Hepatocyte (in vitro differentiated cells): ENCODE results near the gene COPE. TPM values are rescaled to one million over a fixed set of nuclear protein-coding genes. Genes with fewer than 3 reads are reported as not detected.
A peak's percentile ranks its signal among the peaks of the same experiment; 100 is the strongest.

Experiments used
- DNase-seq: peaks from one replicate; pipeline ENCODE4 v3.0.0-alpha.2; 2016; ENCODE audit warnings: low spot score
- H2AFZ ChIP-seq: fragments of 200-600 bp; sonication (generic); 2 replicates; pipeline ENCODE4 v1.6.0; 2016; ENCODE audit warnings: antibody characterized with exemption, mild to moderate bottlenecking
- H3K27ac ChIP-seq: fragments of 200-600 bp; sonication (generic); 2 replicates; pipeline ENCODE4 v1.5.1; 2016; ENCODE audit warnings: mild to moderate bottlenecking
- H3K27me3 ChIP-seq: fragments of 200-600 bp; sonication (generic); 2 replicates; pipeline ENCODE4 v1.6.1; 2016
- H3K36me3 ChIP-seq: fragments of 200-600 bp; sonication (generic); replicated peaks from 2 replicates; pipeline ENCODE4 v1.5.1; 2016; ENCODE audit warnings: low read depth; ENCODE audit not compliant: insufficient read depth
- H3K4me1 ChIP-seq: fragments of 200-600 bp; sonication (generic); 2 replicates; pipeline ENCODE4 v1.5.1; 2016; ENCODE audit warnings: mild to moderate bottlenecking, moderate library complexity; ENCODE audit not compliant: insufficient read depth
- H3K4me2 ChIP-seq: fragments of 200-600 bp; sonication (generic); 2 replicates; pipeline ENCODE4 v1.6.0; 2016
- H3K4me3 ChIP-seq: fragments of 200-600 bp; sonication (generic); 2 replicates; pipeline ENCODE4 v1.5.1; 2016; ENCODE audit warnings: mild to moderate bottlenecking
- H3K79me2 ChIP-seq: fragments of 200-600 bp; sonication (generic); 2 replicates; pipeline ENCODE4 v1.6.0; 2017; ENCODE audit warnings: mild to moderate bottlenecking
- H3K9me2 ChIP-seq: fragments of 200-600 bp; sonication (generic); replicated peaks from 2 replicates; pipeline ENCODE4 v1.6.0; 2017; ENCODE audit warnings: mild to moderate bottlenecking; ENCODE audit not compliant: insufficient read depth
- H3K9me3 ChIP-seq: fragments of 200-600 bp; sonication (generic); 2 replicates; pipeline ENCODE4 v1.5.1; 2016; ENCODE audit warnings: low read depth, mild to moderate bottlenecking
- H4K20me1 ChIP-seq: fragments of 200-600 bp; sonication (generic); 2 replicates; pipeline ENCODE4 v1.6.0; 2016; ENCODE audit warnings: mild to moderate bottlenecking; ENCODE audit not compliant: insufficient read depth, poor library complexity, severe bottlenecking
- EZH2 ChIP-seq: fragments of 200-600 bp; sonication (generic); IDR thresholded peaks from 2 replicates; pipeline ENCODE4 v1.6.1; 2016; ENCODE audit warnings: antibody characterized with exemption, mild to moderate bottlenecking, borderline replicate concordance
- EZH2phosphoT487 ChIP-seq: fragments of 200-600 bp; sonication (generic); IDR thresholded peaks from one replicate; pipeline ENCODE4 v1.6.1; 2018; ENCODE audit warnings: antibody characterized with exemption, mild to moderate bottlenecking, low read depth, moderate library complexity; ENCODE audit not compliant: unreplicated experiment, severe bottlenecking
- WGBS: methylation state at CpG from one replicate; pipeline ENCODE4 v1.1.6; 2016; ENCODE audit warnings: low lambda C conversion rate; ENCODE audit errors: missing lambda C conversion rate; 5-methylcytosine and 5-hydroxymethylcytosine counted together
- polyA plus RNA-seq: library from polyadenylated mRNA; unstranded; fragments of >200 nt; fragmentation: Nextera tagmentation; extraction: Ambion mirVana; gene quantifications from 2 replicates; pipeline ENCODE4 v1.2.1, GENCODE V29; 2016
- total RNA-seq: library from RNA; depleted of rRNA; stranded (reverse); fragments of >200 nt; gene quantifications from 2 replicates; pipeline ENCODE4 v1.2.3, GENCODE V29; 2014
- TF ChIP-seq, protein P1 (sequence below): fragments of 200-600 bp; sonication (generic); IDR thresholded peaks from 2 replicates; pipeline ENCODE4 v1.5.1; 2016; ENCODE audit warnings: antibody characterized with exemption, mild to moderate bottlenecking; ENCODE audit not compliant: poor library complexity

Gene COPE
- total and polyA plus RNA-seq, 2 experiments from 2014 or later, result 228 to 397 TPM

DNA sequence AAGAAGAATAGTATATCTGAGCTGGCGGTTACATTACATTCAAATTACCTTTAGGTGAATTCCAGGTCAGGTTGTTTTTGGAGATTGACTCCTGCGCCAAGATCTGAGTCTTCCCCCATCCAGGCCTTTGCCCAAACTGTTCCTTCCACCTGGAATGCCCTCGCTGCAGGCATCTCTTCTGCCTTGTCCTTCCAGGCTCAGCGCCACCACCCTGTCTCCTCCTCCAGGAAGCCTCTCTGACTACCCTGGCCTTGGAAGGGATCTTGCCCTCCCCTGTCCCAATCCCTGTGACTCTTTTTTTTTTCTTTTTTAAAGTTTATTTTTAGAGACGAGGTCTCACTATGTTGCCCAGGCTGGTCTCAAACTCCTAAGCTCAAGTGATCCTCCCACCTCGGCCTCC is 23.5 kb upstream of the COPE start:
- H3K79me2 ChIP-seq, result peaks cover 17% of the 10 kb centered on the region
- no peak overlapping the region for H2AFZ ChIP-seq
- no peak overlapping the region for H3K4me3 ChIP-seq
- peaks cover 8% of the 10 kb centered on the region for H4K20me1 ChIP-seq
- TF ChIP-seq EZH2 (no peak), EZH2phosphoT487 (no peak)
- TF ChIP-seq, protein P1, sequence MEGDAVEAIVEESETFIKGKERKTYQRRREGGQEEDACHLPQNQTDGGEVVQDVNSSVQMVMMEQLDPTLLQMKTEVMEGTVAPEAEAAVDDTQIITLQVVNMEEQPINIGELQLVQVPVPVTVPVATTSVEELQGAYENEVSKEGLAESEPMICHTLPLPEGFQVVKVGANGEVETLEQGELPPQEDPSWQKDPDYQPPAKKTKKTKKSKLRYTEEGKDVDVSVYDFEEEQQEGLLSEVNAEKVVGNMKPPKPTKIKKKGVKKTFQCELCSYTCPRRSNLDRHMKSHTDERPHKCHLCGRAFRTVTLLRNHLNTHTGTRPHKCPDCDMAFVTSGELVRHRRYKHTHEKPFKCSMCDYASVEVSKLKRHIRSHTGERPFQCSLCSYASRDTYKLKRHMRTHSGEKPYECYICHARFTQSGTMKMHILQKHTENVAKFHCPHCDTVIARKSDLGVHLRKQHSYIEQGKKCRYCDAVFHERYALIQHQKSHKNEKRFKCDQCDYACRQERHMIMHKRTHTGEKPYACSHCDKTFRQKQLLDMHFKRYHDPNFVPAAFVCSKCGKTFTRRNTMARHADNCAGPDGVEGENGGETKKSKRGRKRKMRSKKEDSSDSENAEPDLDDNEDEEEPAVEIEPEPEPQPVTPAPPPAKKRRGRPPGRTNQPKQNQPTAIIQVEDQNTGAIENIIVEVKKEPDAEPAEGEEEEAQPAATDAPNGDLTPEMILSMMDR, result no peak
- H3K9me3 ChIP-seq, result no peaks in the 10 kb centered on the region
- H3K9me2 ChIP-seq, result no peaks in the 10 kb centered on the region
- no peak overlapping the region for H3K27ac ChIP-seq
- H3K4me2 ChIP-seq, result no peak overlapping the region
- WGBS, result 93% methylated on average over 6 of the region's 6 CpGs
- no peaks in the 10 kb centered on the region for H3K36me3 ChIP-seq
- DNase-seq, result no peak
- H3K4me1 ChIP-seq, result peaks cover 7% of the 10 kb centered on the region
- H3K27me3 ChIP-seq, result no peaks in the 10 kb centered on the region

DNA sequence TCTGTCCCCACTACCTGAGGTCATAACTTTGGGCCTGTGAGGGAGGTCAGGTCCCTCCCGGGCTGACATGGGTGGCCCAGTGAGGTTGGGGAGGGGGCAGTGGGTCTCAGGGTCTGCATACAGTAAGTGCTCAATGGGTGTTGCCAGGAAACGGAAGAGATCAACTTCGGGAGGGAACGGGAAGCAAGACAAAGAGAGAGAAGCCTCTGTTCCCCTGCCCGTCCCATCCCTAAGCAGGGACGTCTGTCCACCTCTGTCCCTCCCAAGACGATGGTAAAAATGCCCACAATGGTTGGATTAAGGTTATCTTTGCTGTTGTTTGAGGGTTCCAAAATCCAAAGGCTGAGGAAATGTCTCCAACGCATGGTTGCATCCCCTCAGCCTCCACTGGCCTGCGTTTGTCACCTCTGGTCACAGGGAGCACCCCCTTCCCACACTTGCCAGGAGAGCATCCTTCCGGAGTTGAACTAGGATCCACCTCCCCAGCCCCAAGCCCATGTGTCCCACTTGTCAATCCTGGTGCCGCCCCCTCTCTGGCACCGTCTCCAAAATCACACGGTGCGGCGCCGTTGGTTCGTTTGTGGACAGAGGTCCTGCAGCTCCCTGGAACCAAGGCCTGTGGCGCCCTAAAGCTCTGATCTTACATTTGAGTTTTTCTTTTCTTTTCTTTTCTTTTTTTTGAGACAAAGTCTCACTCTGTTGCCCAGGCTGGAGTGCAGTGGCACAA is 22.6 kb upstream of the COPE start:
- Histone ChIP-seq H3K27me3 (no peaks in the 10 kb centered on the region), H3K4me2 (peak overlapping the region; percentile 63), H3K4me1 (peaks cover 7% of the 10 kb centered on the region), H2AFZ (no peak overlapping the region), H3K27ac (no peak overlapping the region), H3K9me2 (no peaks in the 10 kb centered on the region), H3K4me3 (no peak overlapping the region), H3K9me3 (no peaks in the 10 kb centered on the region), H4K20me1 (peaks cover 8% of the 10 kb centered on the region), H3K79me2 (peaks cover 17% of the 10 kb centered on the region), H3K36me3 (no peaks in the 10 kb centered on the region)
- no peak for DNase-seq
- TF ChIP-seq EZH2phosphoT487 (no peak), EZH2 (no peak)
- TF ChIP-seq, protein P1, result no peak
- WGBS, result 72% methylated on average over 18 of the region's 18 CpGs

DNA sequence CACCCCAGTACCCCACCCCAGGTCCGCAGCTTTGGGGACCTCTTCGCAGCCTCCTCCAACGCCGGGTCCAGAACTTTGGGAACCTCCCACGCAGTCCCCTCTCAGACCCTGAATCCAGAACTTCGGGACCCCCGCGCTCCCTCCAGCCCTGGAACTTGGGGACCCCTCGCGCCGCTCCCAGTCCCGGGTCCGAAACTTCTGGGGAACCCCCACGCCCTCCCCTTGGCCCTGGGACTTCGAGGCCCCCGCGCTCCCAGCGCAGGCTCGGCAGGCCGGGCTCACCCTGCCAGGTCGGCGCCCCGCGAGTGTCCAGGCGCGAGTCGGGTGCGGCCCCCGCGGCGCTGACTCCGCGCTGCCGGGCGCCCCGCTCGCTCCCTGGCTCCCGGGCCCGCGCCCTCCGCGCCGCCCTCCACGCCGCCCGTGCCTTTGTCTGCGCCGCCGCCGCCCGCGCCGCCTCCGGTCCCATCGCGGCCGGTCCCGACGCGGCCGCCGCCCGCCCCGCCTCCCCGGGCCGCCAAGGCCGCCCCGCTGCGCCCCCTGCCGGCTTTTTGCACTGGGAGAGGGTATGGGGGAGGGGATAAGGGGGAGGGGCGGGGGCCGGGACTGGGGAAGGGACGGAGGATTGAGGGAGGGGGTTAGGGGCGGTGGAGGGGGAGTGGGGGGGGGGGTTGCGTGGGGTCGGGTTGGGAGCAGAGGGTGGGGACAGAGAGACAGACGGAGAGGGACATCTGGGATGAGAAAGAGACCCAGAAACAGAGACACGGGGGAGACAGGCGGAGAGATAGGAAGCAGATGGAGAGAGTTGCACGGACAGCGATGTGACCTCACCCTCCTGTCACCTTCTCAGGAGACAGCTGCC is 21.8 kb upstream of the COPE start, which contains the start of gene HOMER3:
Gene HOMER3, minus strand, starts transcription at position 449 of the 859 bp plus-strand sequence. CDS start 2,235 bp downstream, outside the sequence.
- peak within 1 kb of the TSS; percentile 40 for H3K27ac ChIP-seq
- peak within 1 kb of the TSS; percentile 95 for H2AFZ ChIP-seq

More for the DNA sequence above, 21.8 kb upstream of the COPE start, which contains the start of gene HOMER3:
- H3K36me3 ChIP-seq, result no peaks in the 10 kb centered on the region
- H3K9me2 ChIP-seq, result no peaks in the 10 kb centered on the region
- H4K20me1 ChIP-seq, result peaks cover 8% of the 10 kb centered on the region
- peaks cover 7% of the 10 kb centered on the region for H3K4me1 ChIP-seq
- peak within 1 kb of the TSS; percentile 100 for H3K4me2 ChIP-seq
- peaks cover 17% of the 10 kb centered on the region for H3K79me2 ChIP-seq
- no peaks in the 10 kb centered on the region for H3K9me3 ChIP-seq
- peak; percentile 93 for DNase-seq
- TF ChIP-seq EZH2phosphoT487 (no peak), EZH2 (no peak)
- TF ChIP-seq, protein P1, result peak; percentile 55
- no peaks in the 10 kb centered on the region for H3K27me3 ChIP-seq
- H3K4me3 ChIP-seq, result peak within 1 kb of the TSS; percentile 96
- 3% methylated on average over 32 of the region's 81 CpGs for WGBS
